ENCODE data around the gene MTMR3.
"Not testable (repeated sequence)": the region's sequence is repeated elsewhere in the genome, so short reads cannot be mapped to it uniquely, and the experiment has no call there.

The MTMR3 gene

GRCh38 chr22:29883045-29883774 lies at the start of gene MTMR3:
TSS of gene MTMR3 (plus strand) at chr22:29883174. CDS start at chr22:29971060, 87,886 bp downstream.
- H3K4me3 ChIP-seq (ENCODE audit: low read length): peak within 1 kb of the TSS; percentile 90
- DNase-seq (ENCODE audit: low read depth): peak; percentile 84
- TF ChIP-seq CTCF (conservative IDR thresholded peaks at IDR 0.05; ENCODE audit: low read length): no peak

GRCh38 chr22:29833392-29833965 lies 49.5 kb upstream of the MTMR3 start:
- DNase-seq (ENCODE audit: low read depth): no peak
- H3K4me3 ChIP-seq (ENCODE audit: low read length): no peak overlapping the region
- TF ChIP-seq CTCF (conservative IDR thresholded peaks at IDR 0.05; ENCODE audit: low read length): no peak

GRCh38 chr22:29834046-29834445 lies 48.9 kb upstream of the MTMR3 start:
- H3K4me3 ChIP-seq (ENCODE audit: low read length): no peak overlapping the region
- DNase-seq (ENCODE audit: low read depth): no peak
- no peak for TF ChIP-seq CTCF (conservative IDR thresholded peaks at IDR 0.05; ENCODE audit: low read length)

GRCh38 chr22:29836791-29837370 lies 46.1 kb upstream of the MTMR3 start:
- DNase-seq (ENCODE audit: low read depth): not testable (repeated sequence)
- H3K4me3 ChIP-seq (ENCODE audit: low read length): peak overlapping the region; percentile 84

- TF ChIP-seq CTCF (conservative IDR thresholded peaks at IDR 0.05; ENCODE audit: low read length): no peak
- DNase-seq (ENCODE audit: low read depth): peak; percentile 96
- peak within 1 kb of the TSS; percentile 84 for H3K4me3 ChIP-seq (ENCODE audit: low read length)
Observed at GRCh38 chr22:29837741-29838598, 45.0 kb upstream of the MTMR3 start, which contains the start of gene ASCC2. TSS of gene ASCC2 (minus strand) at chr22:29838274. CDS start at chr22:29832325, 5,949 bp downstream.

- no peak for TF ChIP-seq CTCF (conservative IDR thresholded peaks at IDR 0.05; ENCODE audit: low read length)
- no peak for DNase-seq (ENCODE audit: low read depth)
- H3K4me3 ChIP-seq (ENCODE audit: low read length): peak overlapping the region; percentile 57
Observed at GRCh38 chr22:29838599-29838956, 44.4 kb upstream of the MTMR3 start.

GRCh38 chr22:29839039-29839438 lies 43.9 kb upstream of the MTMR3 start:
- no peak for TF ChIP-seq CTCF (conservative IDR thresholded peaks at IDR 0.05; ENCODE audit: low read length)
- no peak overlapping the region for H3K4me3 ChIP-seq (ENCODE audit: low read length)
- DNase-seq (ENCODE audit: low read depth): no peak

Data from AG10803 (cell line).